K562 (cell line): ENCODE measurements around the gene GDF9.

Source experiments
- KAT7 ChIP-seq: sonication (generic); formaldehyde crosslinking; IDR thresholded peaks from 2 replicates; pipeline ENCODE4 v1.8.0; 2022; ENCODE audit warnings: missing genetic modification reagents, mild to moderate bottlenecking, borderline replicate concordance
- POLR2A ChIP-seq: fragments of 450-650 bp; conservative IDR thresholded peaks from 2 replicates; pipeline ENCODE4 v1.6.1; 2016

DNA sequence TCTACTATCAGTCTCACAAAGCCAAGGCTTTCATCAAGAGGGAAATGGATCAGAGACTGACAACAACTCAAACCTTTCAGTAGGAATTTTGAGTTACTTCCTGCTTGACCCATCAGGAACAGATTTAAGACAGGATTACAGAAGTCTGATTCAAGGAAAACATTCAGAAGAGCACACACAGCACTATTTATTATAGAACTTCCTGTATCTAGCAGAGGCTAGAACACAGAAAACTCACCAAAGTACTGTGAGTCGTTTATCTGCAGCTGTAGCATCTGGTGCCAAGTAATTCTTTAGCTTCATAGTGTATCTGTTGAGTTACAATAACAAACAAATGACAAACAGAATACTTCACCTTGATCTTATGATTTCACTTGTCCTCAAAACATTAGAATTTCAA lies 21.0 kb upstream of the GDF9 start:
- TF ChIP-seq KAT7 (CRISPR knock-in tag), result no peak
- no peak for TF ChIP-seq POLR2A
